Left forelimb (tissue), 1 donor: ENCODE data around the gene CYB5A.
"Not testable (repeated sequence)": the region's sequence is repeated elsewhere in the genome, so short reads cannot be mapped to it uniquely, and the experiment has no call there.

Experiments
- DNase-seq: peaks from one replicate; pipeline ENCODE4 v3.0.0-alpha.2; 2018; ENCODE audit warnings: low spot score

Gene CYB5A

GRCh38 chr18:74291771-74292540 lies at the start of gene CYB5A:
Gene CYB5A, minus strand, starts transcription at chr18:74291963. Its CDS starts 88 bp downstream, at chr18:74291875.
- peak; percentile 99 for DNase-seq

DNA sequence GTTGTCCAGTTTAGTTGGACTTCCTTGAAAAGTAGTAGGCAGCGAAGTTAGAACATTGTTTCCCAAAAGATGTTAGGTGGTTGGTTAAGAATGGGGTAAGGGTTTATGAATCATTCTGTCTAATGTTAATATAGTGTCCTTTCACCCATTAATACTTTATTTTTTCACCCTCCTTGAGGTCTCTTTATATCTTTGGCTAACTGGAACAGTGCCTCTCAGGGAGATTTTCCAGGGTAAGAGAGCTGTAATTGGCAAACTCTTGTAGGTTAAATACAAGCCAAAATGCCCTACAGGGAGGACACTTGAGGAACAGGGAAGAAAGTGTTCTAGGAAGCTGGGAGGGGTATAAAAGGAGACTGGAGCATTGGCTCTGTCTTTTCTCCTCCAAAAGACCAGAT lies 46.1 kb upstream of the CYB5A start:
- DNase-seq = no peak

DNA sequence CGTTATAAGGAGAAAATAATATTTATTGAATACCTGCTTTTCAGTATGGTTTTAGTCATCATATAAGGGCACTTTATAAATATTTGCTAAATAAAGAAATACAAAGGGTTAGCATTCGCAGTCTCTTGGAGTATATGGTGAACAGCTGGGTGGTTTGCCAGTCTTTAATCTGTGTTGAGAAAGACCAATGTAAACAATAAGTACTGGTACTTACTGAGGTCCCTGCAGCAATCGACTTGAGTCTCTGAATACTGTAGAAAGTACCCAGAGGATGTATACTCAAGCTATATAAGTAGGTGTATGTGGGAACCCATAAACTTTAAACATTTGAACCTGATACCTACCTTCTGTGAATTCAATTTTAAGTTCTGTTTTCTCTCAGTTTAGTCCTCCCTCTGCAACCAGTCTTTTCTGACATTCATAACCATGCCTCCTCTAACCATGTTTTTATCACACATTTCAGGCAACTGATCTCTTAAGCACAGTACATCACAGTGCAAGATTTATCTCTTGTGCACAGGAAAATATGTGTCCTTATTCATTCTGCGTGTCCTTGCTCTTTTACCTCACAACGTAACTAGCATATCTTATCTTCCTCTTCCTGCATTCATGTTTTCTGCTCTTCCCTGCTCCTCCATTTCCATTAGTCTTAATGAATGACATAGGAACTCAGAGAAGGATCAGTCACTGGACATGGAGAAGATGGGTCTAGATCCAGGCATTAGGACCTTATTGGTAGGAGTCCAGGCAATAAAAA lies 45.6 kb upstream of the CYB5A start:
- no peak for DNase-seq

DNA sequence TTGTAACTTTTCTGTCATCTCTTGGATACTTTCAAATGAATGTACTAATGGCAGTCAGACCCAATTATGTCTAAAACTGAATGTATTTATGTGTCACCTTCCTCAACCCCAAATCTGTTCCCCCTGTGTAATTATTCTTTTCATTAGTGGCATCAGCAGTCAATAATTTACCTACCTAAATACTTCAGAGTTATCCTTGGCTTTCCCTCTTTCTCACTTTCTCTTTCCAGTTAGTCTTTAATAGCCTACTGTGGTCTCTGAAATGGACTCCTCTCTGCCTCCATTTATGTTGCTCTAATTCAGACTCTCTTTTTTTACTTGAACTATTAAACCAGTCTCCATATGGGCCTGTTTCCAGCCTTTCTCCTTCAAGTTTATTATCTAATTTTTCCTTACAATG lies 44.9 kb upstream of the CYB5A start:
- no peak for DNase-seq

GRCh38 chr18:74334242-74334893 lies 42.6 kb upstream of the CYB5A start:
- no peak for DNase-seq

GRCh38 chr18:74333091-74333490 lies 41.3 kb upstream of the CYB5A start:
- no peak for DNase-seq

- DNase-seq = no peak
Measured at GRCh38 chr18:74331404-74331803, 39.6 kb upstream of the CYB5A start.

DNA sequence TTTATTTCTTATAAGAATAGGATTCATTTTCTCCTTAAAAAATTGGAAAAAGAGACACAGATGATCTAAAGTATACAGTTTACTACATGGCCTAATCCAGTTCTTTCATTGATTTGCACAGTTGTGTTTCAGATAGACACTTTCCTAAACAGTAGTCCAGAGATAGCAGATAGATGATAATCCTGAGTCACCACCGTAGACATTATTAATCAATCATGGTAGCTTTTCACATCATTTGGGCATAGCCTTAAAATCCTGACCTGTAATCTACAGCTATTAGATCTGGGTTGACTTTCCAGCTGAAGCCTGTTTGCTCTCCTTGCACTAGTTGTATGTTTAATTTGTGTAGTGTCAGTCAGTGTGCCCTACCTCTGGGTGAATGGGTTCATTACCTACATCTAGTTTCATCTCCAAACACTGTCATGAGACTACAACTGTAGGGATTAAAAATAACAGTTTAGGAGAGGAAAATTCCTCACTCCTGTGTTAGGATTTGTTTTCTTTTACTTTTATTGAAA lies 38.0 kb upstream of the CYB5A start:
- no peak for DNase-seq

- no peak for DNase-seq
Measured at GRCh38 chr18:74328206-74328605, 36.4 kb upstream of the CYB5A start.

- not testable (repeated sequence) for DNase-seq
Measured at GRCh38 chr18:74326791-74327190, 35.0 kb upstream of the CYB5A start.

DNA sequence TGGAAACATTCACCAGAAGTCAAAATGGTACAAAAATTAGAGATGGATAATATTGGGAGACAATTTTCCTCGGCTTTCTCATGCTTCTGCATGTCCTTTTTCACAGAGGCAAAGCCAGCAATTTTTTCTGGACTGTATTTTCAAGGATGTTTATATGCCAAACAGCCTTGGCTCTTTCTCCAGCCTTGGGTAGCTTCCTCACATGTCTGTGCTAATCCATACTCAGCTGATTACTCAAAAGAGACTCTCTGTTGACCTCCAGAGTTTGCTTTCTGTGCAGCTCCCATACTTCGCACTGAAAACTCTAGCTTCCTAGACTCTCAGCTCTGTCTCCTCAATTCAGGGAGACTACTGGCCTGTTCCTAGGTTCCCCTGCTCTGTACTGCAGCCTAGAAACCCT lies 34.5 kb upstream of the CYB5A start:
- no peak for DNase-seq

DNA sequence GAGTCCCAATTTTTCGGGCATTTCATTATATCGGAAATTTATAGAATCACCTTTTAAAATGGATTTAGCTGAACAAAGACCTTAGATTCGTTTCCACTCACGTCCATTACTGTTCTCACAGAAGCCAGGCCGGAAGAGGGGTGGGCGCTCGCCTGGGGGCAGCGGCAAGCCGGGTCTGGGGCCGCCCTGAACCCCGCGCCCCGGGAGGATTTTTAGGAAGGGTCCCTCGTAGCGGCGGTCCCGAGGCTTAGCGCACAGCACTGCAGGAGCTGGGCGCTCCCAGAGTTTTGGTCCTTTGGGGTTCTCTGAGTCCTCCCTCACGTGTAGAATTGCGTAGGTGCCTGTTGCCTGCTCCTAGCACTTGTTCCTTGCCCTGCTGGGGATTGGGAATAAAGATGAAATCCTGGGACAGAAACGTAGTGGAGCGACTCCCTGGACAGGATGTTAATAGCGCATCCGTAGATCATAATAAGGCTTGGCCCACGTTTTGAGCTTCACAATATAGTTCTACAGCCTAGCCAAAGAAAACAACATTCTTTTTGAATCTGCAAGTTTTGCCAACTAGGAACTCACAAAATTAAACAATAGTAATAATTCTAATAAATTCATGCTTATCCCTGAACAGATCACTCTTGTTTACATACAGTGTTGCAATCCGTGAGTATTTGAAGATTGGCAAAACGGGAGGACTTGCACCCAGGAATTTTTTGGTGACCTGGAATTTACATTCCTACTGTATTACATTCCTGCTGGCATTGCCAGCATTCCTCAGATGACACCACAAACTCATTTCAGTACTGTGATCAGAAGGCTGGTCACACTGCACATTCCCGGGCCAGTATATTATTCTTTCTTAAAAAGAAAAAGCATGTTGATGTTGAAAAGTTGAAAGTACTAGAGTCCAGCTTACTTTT lies 24.8 kb upstream of the CYB5A start:
- no peak for DNase-seq

- no peak for DNase-seq
Measured at GRCh38 chr18:74315464-74316256, 23.9 kb upstream of the CYB5A start, which contains the start of gene C18orf63. Gene C18orf63, plus strand, starts transcription at chr18:74315839. Its CDS starts 2,027 bp downstream, at chr18:74317866.

- DNase-seq = no peak
Measured at GRCh38 chr18:74314759-74315463, 23.1 kb upstream of the CYB5A start.

GRCh38 chr18:74311000-74311399 lies 19.2 kb upstream of the CYB5A start:
- DNase-seq = no peak

- no peak for DNase-seq
Measured at GRCh38 chr18:74310411-74310810, 18.6 kb upstream of the CYB5A start.

- DNase-seq = no peak
Measured at GRCh38 chr18:74303936-74304335, 12.2 kb upstream of the CYB5A start.

GRCh38 chr18:74303306-74303705 lies 11.5 kb upstream of the CYB5A start:
- no peak for DNase-seq

DNA sequence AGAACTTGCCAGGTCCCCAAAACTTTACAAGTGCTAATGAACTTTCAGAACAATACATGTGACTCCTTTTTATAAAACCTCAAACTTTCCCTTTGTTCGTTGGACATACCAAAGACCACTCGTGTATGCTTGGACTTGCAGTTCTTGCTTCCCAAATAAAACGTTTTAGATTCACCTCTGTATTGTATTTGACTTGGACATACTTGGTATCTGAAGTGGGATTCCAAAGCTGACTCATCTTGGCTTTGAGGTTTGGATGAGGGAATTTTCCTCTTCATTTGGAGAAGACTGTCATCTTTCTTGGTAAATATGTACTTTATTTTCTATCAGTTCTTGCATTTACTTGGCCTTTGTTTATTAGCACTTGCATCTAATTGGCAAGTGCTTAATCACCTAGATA lies 8.0 kb upstream of the CYB5A start:
- no peak for DNase-seq

GRCh38 chr18:74299162-74299561 lies 7.4 kb upstream of the CYB5A start:
- no peak for DNase-seq
